ENCODE data around the gene PRKCSH. TPM values are rescaled to one million over a fixed set of nuclear protein-coding genes. Genes with fewer than 3 reads are reported as not detected.

The PRKCSH gene
- total RNA-seq, 1 experiment from 2014 or later: 256 TPM

Other genes with a start within 250 kb of the PRKCSH start
- 81.9 and 86.7 TPM in 2 replicates for gene KANK2, start 238.1 kb upstream of the PRKCSH start, total RNA-seq (2014; rRNA removed; shearing (Covaris generic); ENCODE audit: low replicate concordance)
- gene ANGPTL8, start 196.0 kb upstream of the PRKCSH start, total RNA-seq (2014; rRNA removed; shearing (Covaris generic); ENCODE audit: low replicate concordance): not detected in 2 replicates
- 2.2 and 8.8 TPM in 2 replicates for gene DOCK6, start 173.1 kb upstream of the PRKCSH start, total RNA-seq (2014; rRNA removed; shearing (Covaris generic); ENCODE audit: low replicate concordance)
- 1.0 TPM in 1 of 2 replicates, not detected in the other for gene TSPAN16, start 139.5 kb upstream of the PRKCSH start, total RNA-seq (2014; rRNA removed; shearing (Covaris generic); ENCODE audit: low replicate concordance)
- gene RAB3D, start 96.0 kb upstream of the PRKCSH start, total RNA-seq (2014; rRNA removed; shearing (Covaris generic); ENCODE audit: low replicate concordance): 2.3 and 3.1 TPM in 2 replicates
- gene TMEM205, start 89.4 kb upstream of the PRKCSH start, total RNA-seq (2014; rRNA removed; shearing (Covaris generic); ENCODE audit: low replicate concordance): 139 and 195 TPM in 2 replicates
- gene CCDC159, start 89.1 kb upstream of the PRKCSH start, total RNA-seq (2014; rRNA removed; shearing (Covaris generic); ENCODE audit: low replicate concordance): 5.4 and 9.0 TPM in 2 replicates
- gene PLPPR2, start 80.2 kb upstream of the PRKCSH start, total RNA-seq (2014; rRNA removed; shearing (Covaris generic); ENCODE audit: low replicate concordance): 3.9 and 12.3 TPM in 2 replicates
- 1.3 and 3.1 TPM in 2 replicates for gene SWSAP1, start 61.0 kb upstream of the PRKCSH start, total RNA-seq (2014; rRNA removed; shearing (Covaris generic); ENCODE audit: low replicate concordance)
- gene EPOR, start 51.3 kb upstream of the PRKCSH start, total RNA-seq (2014; rRNA removed; shearing (Covaris generic); ENCODE audit: low replicate concordance): 2.6 and 2.9 TPM in 2 replicates
- gene RGL3, start 16.3 kb upstream of the PRKCSH start, total RNA-seq (2014; rRNA removed; shearing (Covaris generic); ENCODE audit: low replicate concordance): 0.10 TPM in 1 of 2 replicates, not detected in the other
- 0.22 and 2.0 TPM in 2 replicates for gene ODAD3, start 514 bp upstream of the PRKCSH start, total RNA-seq (2014; rRNA removed; shearing (Covaris generic); ENCODE audit: low replicate concordance)
- not detected in 2 replicates for gene ELAVL3, start 45.4 kb downstream of the PRKCSH start, total RNA-seq (2014; rRNA removed; shearing (Covaris generic); ENCODE audit: low replicate concordance)
- 7.4 and 12.8 TPM in 2 replicates for gene ZNF653, start 70.2 kb downstream of the PRKCSH start, total RNA-seq (2014; rRNA removed; shearing (Covaris generic); ENCODE audit: low replicate concordance)
- 139 and 196 TPM in 2 replicates for gene ECSIT, start 93.5 kb downstream of the PRKCSH start, total RNA-seq (2014; rRNA removed; shearing (Covaris generic); ENCODE audit: low replicate concordance)
- gene CNN1, start 103.2 kb downstream of the PRKCSH start, total RNA-seq (2014; rRNA removed; shearing (Covaris generic); ENCODE audit: low replicate concordance): 0.46 TPM in 1 of 2 replicates, not detected in the other
- 51.6 and 111 TPM in 2 replicates for gene ELOF1, start 123.6 kb downstream of the PRKCSH start, total RNA-seq (2014; rRNA removed; shearing (Covaris generic); ENCODE audit: low replicate concordance)
- not detected in 2 replicates for gene ACP5, start 142.0 kb downstream of the PRKCSH start, total RNA-seq (2014; rRNA removed; shearing (Covaris generic); ENCODE audit: low replicate concordance)
- gene ZNF627, start 161.8 kb downstream of the PRKCSH start, total RNA-seq (2014; rRNA removed; shearing (Covaris generic); ENCODE audit: low replicate concordance): 32.4 and 33.2 TPM in 2 replicates

All from MG63 (cell line).